Kidney (tissue), 14 donors: ENCODE measurements around the gene SPESP1. TPM values are rescaled to one million over a fixed set of nuclear protein-coding genes. Genes with fewer than 3 reads are reported as not detected.

Source experiments
- DNase-seq, 5 donors: peaks; one replicate each; pipeline ENCODE4 v3.0.0-alpha.2; 2013 to 2020
- FAIRE-seq: peaks from 2 replicates; lab custom pipeline; 2012; peaks lifted over from hg19 to GRCh38; lab: Jason Lieb, UNC
- H3K27ac ChIP-seq, 2 donors: one replicate each; pipeline ENCODE4 v1.7.0; 2013; ENCODE audit warnings: low read depth in 2 of 2, low read length in 2 of 2, inconsistent platforms in 1 of 2
- H3K27me3 ChIP-seq: one replicate; pipeline ENCODE4 v1.7.1; 2013; ENCODE audit warnings: low read length, inconsistent platforms; ENCODE audit not compliant: control insufficient read depth, insufficient read depth
- H3K36me3 ChIP-seq, 3 donors: one replicate each; pipeline versions ENCODE4 v1.7.0 to v1.7.1; 2013; ENCODE audit warnings: low read length in 3 of 3, control low read depth in 1 of 3, inconsistent platforms in 1 of 3; ENCODE audit not compliant: insufficient read depth in 3 of 3, control insufficient read depth in 2 of 3
- H3K4me1 ChIP-seq, 3 donors: one replicate each; pipeline versions ENCODE4 v1.7.0 to v1.7.1; 2013; ENCODE audit warnings: low read length in 3 of 3, inconsistent platforms in 1 of 3, low read depth in 1 of 3; ENCODE audit not compliant: control insufficient read depth in 2 of 3, insufficient read depth in 2 of 3
- H3K4me3 ChIP-seq, 3 donors: one replicate each; pipeline versions ENCODE4 v1.7.0 to v1.8.1; 2013; ENCODE audit warnings: low read length in 3 of 3, control low read depth in 1 of 3, inconsistent platforms in 1 of 3
- H3K9ac ChIP-seq, 3 donors: one replicate each; pipeline versions ENCODE4 v1.7.0 to v1.7.1; 2013; ENCODE audit warnings: low read length in 3 of 3, control low read depth in 1 of 3, inconsistent platforms in 1 of 3
- H3K9me3 ChIP-seq, 3 donors: one replicate each; pipeline versions ENCODE4 v1.7.0 to v1.7.1; 2013; ENCODE audit warnings: low read length in 3 of 3, control low read depth in 1 of 3, inconsistent platforms in 1 of 3; ENCODE audit not compliant: control insufficient read depth in 2 of 3, insufficient read depth in 1 of 3
- intact Hi-C: fragments of 100-400 bp; cut with DNase I; formaldehyde crosslinking; loops from one replicate; pipeline ENCODE4 v1.11.1; 2022
- polyA plus RNA-seq: library from polyadenylated mRNA; stranded (reverse); fragments of 350-450 nt; fragmentation: Illumina TruSeq; extraction: RNeasy Lipid Tissue Mini Kit (QIAGEN cat#74804); gene quantifications from one replicate; pipeline ENCODE4 v1.2.3, GENCODE V29; 2014; ENCODE audit warnings: low read depth, low replicate concordance; ENCODE audit not compliant: insufficient read depth
- total RNA-seq: library from RNA; stranded (reverse); fragmentation: NEBNext Ultra II Directional; extraction: Animal tissue kit (Norgen Biotek cat#: 25700); gene quantifications from one replicate; pipeline ENCODE4 v1.2.1, GENCODE V29; 2021
- TF ChIP-seq, protein P1 (sequence below): IDR thresholded peaks from 3 replicates; pipeline ENCODE4 v1.5.1; 2012; ENCODE audit warnings: mild to moderate bottlenecking, moderate library complexity, borderline replicate concordance; ENCODE audit not compliant: insufficient read depth; ENCODE audit errors: extremely low read depth
- donor health status: control.
- donor health status: control.
- donor health status: control.
- donor health status: control.
- donor health status: control.
- donor health status: DM: yes; HTN: yes; CAD: no.
- donor health status: Normal renal cell carcinoma (clear cell type).

The SPESP1 gene
- total and polyA plus RNA-seq, 2 donors from 2014 or later = 3.7 to 4.1 TPM

DNA sequence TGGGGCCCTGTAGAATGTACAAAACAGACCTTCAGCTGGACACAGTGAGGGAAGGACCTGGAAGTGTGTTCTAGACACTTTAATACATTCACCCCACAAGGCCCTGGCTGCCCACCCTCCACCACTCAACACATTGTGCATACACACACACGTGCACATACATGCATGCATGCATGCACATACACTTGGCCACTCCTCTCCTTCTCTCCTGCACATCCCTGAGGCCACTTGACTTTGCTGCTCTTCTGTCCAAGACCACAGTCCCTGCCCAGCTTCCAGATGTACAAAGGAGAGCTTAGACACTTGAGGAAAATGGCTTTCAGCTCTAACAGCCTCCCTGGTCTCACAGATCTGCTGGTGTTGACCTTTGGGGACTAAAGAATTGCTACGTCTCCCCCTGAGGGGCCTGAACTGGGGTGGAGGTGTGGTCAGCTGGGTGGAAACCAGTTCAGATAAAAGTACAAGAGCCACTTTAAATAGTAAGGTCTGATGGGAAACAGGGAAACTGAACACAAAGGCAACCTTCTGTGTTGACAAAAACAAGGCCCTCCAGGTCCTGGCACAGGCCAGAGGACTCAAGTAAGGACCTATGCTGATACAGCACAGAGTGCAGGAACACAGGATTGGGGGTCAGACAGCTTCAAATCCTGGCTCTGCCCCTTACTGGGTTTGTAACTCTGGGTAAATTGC, 59.4 kb downstream of the SPESP1 start:
- TF ChIP-seq, protein P1, sequence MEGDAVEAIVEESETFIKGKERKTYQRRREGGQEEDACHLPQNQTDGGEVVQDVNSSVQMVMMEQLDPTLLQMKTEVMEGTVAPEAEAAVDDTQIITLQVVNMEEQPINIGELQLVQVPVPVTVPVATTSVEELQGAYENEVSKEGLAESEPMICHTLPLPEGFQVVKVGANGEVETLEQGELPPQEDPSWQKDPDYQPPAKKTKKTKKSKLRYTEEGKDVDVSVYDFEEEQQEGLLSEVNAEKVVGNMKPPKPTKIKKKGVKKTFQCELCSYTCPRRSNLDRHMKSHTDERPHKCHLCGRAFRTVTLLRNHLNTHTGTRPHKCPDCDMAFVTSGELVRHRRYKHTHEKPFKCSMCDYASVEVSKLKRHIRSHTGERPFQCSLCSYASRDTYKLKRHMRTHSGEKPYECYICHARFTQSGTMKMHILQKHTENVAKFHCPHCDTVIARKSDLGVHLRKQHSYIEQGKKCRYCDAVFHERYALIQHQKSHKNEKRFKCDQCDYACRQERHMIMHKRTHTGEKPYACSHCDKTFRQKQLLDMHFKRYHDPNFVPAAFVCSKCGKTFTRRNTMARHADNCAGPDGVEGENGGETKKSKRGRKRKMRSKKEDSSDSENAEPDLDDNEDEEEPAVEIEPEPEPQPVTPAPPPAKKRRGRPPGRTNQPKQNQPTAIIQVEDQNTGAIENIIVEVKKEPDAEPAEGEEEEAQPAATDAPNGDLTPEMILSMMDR = no peak
- no peaks in the 10 kb centered on the region for H3K27me3 ChIP-seq
- DNase-seq (no peak), FAIRE-seq (no peak)
- no peaks in the 10 kb centered on the region for H3K9me3 ChIP-seq
- no peak overlapping the region for H3K27ac ChIP-seq
- no peaks in the 10 kb centered on the region for H3K4me1 ChIP-seq
- intact Hi-C loops = no loop called here
- no peak overlapping the region for H3K9ac ChIP-seq
- H3K4me3 ChIP-seq = no peak overlapping the region
- no peaks in the 10 kb centered on the region for H3K36me3 ChIP-seq

DNA sequence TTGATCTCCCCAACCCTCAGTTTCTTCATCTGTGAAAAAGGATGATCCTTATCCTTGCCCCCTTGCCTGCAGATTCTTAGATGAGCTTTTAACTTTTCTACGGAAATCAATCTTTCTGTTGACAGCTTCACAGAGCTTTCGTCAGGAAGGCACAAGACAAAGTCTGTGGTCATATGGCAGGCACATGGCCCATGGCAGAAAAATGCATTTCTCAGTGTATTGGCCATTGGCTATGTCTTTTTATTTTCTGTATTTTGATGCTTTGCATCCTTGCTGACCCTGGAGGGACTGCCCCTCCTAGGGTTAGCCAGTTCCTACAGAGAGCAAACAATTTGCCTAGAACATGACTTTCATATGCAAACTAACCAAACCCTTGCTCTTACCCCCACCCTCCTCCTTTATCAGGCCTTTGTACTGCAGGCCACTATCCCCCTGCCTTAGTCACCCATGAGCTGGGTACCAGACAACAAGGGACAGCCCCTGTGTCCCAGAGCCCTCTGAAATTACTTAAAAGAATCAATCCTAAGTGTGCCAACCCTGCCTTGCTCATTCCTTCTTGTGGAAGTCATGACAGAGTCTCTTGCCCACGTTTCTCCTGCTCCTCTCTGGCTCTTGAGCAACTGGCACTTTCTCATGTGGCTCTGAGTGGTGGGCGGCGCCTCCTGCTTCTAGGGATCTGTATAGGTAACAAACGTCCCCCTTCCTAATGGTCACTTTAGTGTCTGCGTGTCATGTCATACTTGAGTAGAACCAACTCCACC, 60.1 kb downstream of the SPESP1 start:
- DNase-seq = no peak
- no peaks in the 10 kb centered on the region for H3K9me3 ChIP-seq
- no peak overlapping the region for H3K4me3 ChIP-seq
- H3K36me3 ChIP-seq = no peaks in the 10 kb centered on the region
- H3K4me1 ChIP-seq = no peaks in the 10 kb centered on the region
- no peak for FAIRE-seq
- TF ChIP-seq, protein P1 = no peak
- H3K27me3 ChIP-seq = no peaks in the 10 kb centered on the region
- H3K9ac ChIP-seq = no peak overlapping the region
- intact Hi-C loops = no loop called here
- no peak overlapping the region for H3K27ac ChIP-seq

DNA sequence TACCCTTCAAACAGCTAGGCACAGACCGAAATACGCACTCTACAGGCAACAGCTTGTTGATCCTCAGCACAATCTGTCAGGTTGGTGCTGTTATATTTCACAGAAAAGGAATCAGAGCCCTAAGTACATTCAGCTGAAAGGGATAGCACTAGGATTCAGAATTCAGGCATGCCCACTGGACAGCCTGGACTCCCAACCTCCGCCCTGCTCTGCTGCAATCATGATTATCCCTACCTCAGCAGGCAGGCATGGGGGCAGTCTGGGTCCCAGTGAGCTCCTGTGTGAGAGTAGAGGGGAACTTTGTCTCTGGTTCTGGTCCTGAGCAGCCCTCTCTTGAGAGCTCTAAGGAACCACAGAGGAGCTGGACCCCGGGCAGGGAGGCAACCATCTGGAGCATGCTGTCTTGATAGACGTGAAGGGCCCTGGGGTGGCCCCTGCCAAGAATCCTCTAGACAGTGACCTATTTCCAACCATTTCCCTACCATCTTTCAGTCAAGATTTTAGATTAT, 60.7 kb downstream of the SPESP1 start:
- FAIRE-seq = no peak
- Histone ChIP-seq H3K9ac (no peak overlapping the region), H3K27ac (no peak overlapping the region), H3K27me3 (no peaks in the 10 kb centered on the region), H3K4me1 (no peaks in the 10 kb centered on the region), H3K36me3 (no peaks in the 10 kb centered on the region), H3K4me3 (no peak overlapping the region), H3K9me3 (no peaks in the 10 kb centered on the region)
- intact Hi-C loops = no loop called here
- DNase-seq = no peak
- TF ChIP-seq, protein P1 = no peak
